Panc1 (cell line): ENCODE data around the gene HMGCS1. TPM values are rescaled to one million over a fixed set of nuclear protein-coding genes. Genes with fewer than 3 reads are reported as not detected.

Experiments
- ATAC-seq: fragments of 200-7000 bp; cut with Tn5 transposase; 2 replicates; pipeline ENCODE4 v1.9.1; 2020; ENCODE audit warnings: mild to moderate bottlenecking, moderate library complexity
- BruUV-seq: library from RNA; stranded (reverse); fragments of 400-500 nt; replicated peaks from 2 replicates; lab custom pipeline; 2021; lab: Mats Ljungman, UMichigan
- CTCF ChIA-PET: fragments of 300-600 bp; sonication (Branson Sonifier 250); formaldehyde crosslinking; loops from one replicate; lab custom pipeline; 2022; ENCODE audit warnings: antibody characterized with exemption; lab: Charles Lee
- POLR2A ChIA-PET: fragments of 300-600 bp; sonication (Branson Sonifier 250); formaldehyde crosslinking; loops from one replicate; lab custom pipeline; 2022; ENCODE audit warnings: antibody characterized with exemption; lab: Charles Lee
- DNase-seq: peaks from one replicate; pipeline ENCODE4 v3.0.0-alpha.2; 2010; ENCODE audit warnings: low read depth, low spot score
- H3K27ac ChIP-seq: 2 replicates; pipeline ENCODE4 v1.5.1; 2011; ENCODE audit warnings: mild to moderate bottlenecking, low read length, inconsistent platforms
- H3K27me3 ChIP-seq: fragments of 200-500 bp; sonication (Bioruptor generic); 2 replicates; pipeline ENCODE4 v1.6.0; 2014; ENCODE audit warnings: low read length, inconsistent platforms; ENCODE audit not compliant: control insufficient read depth, insufficient read depth
- H3K36me3 ChIP-seq: fragments of 200-500 bp; sonication (Bioruptor generic); 2 replicates; pipeline ENCODE4 v1.5.1; 2014; ENCODE audit warnings: inconsistent platforms, mild to moderate bottlenecking, low read length, moderate library complexity; ENCODE audit not compliant: control insufficient read depth, insufficient read depth
- H3K4me1 ChIP-seq: 2 replicates; pipeline ENCODE4 v1.5.1; 2011; ENCODE audit warnings: inconsistent platforms, mild to moderate bottlenecking, low read length, moderate library complexity; ENCODE audit not compliant: control insufficient read depth, insufficient read depth
- H3K4me3 ChIP-seq, 2 experiments: 2 replicates each; pipeline ENCODE4 v1.5.1; 2011 to 2012; ENCODE audit warnings: low read depth in 2 of 2, low read length in 2 of 2, mild to moderate bottlenecking in 2 of 2, inconsistent platforms in 1 of 2, moderate library complexity in 1 of 2
- H3K9me3 ChIP-seq: fragments of 200-500 bp; sonication (Bioruptor generic); 2 replicates; pipeline ENCODE4 v1.5.1; 2014; ENCODE audit warnings: low read depth, mild to moderate bottlenecking, inconsistent platforms, low read length, moderate library complexity; ENCODE audit not compliant: control insufficient read depth, insufficient read depth
- CTCF ChIP-seq: fragments of 450-650 bp; IDR thresholded peaks from 2 replicates; pipeline ENCODE4 v1.5.1; 2017; ENCODE audit warnings: mild to moderate bottlenecking
- POLR2AphosphoS5 ChIP-seq: IDR thresholded peaks from 2 replicates; pipeline ENCODE4 v1.6.1; 2012; ENCODE audit warnings: mild to moderate bottlenecking, low read depth, low read length, moderate library complexity
- REST ChIP-seq, 2 experiments: IDR thresholded peaks; 2 replicates each; pipeline ENCODE4 v1.6.1; 2011 to 2012; ENCODE audit warnings: low read depth in 2 of 2, control low read depth in 1 of 2, low read length in 1 of 2, mild to moderate bottlenecking in 1 of 2, moderate library complexity in 1 of 2; ENCODE audit not compliant: insufficient read depth in 1 of 2
- SIN3A ChIP-seq: IDR thresholded peaks from 2 replicates; pipeline ENCODE4 v1.6.1; 2012; ENCODE audit warnings: low read depth, mild to moderate bottlenecking, low read length, moderate library complexity, borderline replicate concordance; ENCODE audit not compliant: insufficient read depth
- TCF7L2 ChIP-seq: IDR thresholded peaks from 2 replicates; pipeline ENCODE4 v1.6.1; 2011; ENCODE audit warnings: mild to moderate bottlenecking, low read depth, low read length, inconsistent platforms
- in situ Hi-C: cut with HindIII; loops from 2 replicates; pipeline ENCODE4 v1.10.0; 2016; ENCODE audit warnings: low sequenced_read_pairs, low pct_unique_long_range_greater_than_20kb
- intact Hi-C: fragments of 100-400 bp; cut with micrococcal nuclease; formaldehyde crosslinking; loops from one replicate; pipeline ENCODE4 v1.10.0; 2022; ENCODE audit not compliant: unreplicated experiment
- total RNA-seq: library from RNA; stranded (reverse); gene quantifications from one replicate; pipeline ENCODE4 v1.2.1, GENCODE V29; 2021; ENCODE audit not compliant: unreplicated experiment

The HMGCS1 gene
- total RNA-seq, 1 experiment from 2014 or later, result 66.1 TPM

- intact Hi-C loops, result no loop called here
- CTCF ChIA-PET, result no interaction called here
- in situ Hi-C loops, result no loop called here
- Histone ChIP-seq H3K36me3 (no peaks in the 10 kb centered on the region), H3K4me3 (no peak overlapping the region), H3K4me1 (no peaks in the 10 kb centered on the region), H3K27me3 (peaks cover 2% of the 10 kb centered on the region; the same call in 1 of the 2 replicates), H3K9me3 (no peaks in the 10 kb centered on the region), H3K27ac (no peak overlapping the region)
- BruUV-seq, result no TSS peak
- ATAC-seq, result no peak
- POLR2A ChIA-PET, result no interaction called here
- DNase-seq, result no peak
- TF ChIP-seq POLR2AphosphoS5 (no peak), REST (IDR thresholded peaks at IDR 0.05; ENCODE audit: insufficient read depth in 1 of 2, low read depth in 2 of 2, low read length in 1 of 2) (no peak), CTCF (no peak), SIN3A (no peak), TCF7L2 (no peak)
Observed at GRCh38 chr5:43245724-43246385, 67.4 kb downstream of the HMGCS1 start.

GRCh38 chr5:43244823-43245565, 68.2 kb downstream of the HMGCS1 start:
- DNase-seq (no peak), ATAC-seq (no peak)
- in situ Hi-C loops (no loop called here), intact Hi-C loops (no loop called here)
- peaks cover 2% of the 10 kb centered on the region; the same call in 1 of the 2 replicates for H3K27me3 ChIP-seq
- no peak overlapping the region for H3K27ac ChIP-seq
- H3K4me1 ChIP-seq, result no peaks in the 10 kb centered on the region
- H3K4me3 ChIP-seq, result no peak overlapping the region
- TF ChIP-seq SIN3A, result no peak
- TF ChIP-seq REST (IDR thresholded peaks at IDR 0.05; ENCODE audit: insufficient read depth in 1 of 2, low read depth in 2 of 2, low read length in 1 of 2), result no peak
- TF ChIP-seq CTCF, result no peak
- TF ChIP-seq POLR2AphosphoS5, result no peak
- TF ChIP-seq TCF7L2, result no peak
- BruUV-seq, result no TSS peak
- H3K9me3 ChIP-seq, result no peaks in the 10 kb centered on the region
- no peaks in the 10 kb centered on the region for H3K36me3 ChIP-seq
- ChIA-PET CTCF (no interaction called here), POLR2A (no interaction called here)
